Measurements from ENCODE around the gene SLC2A11.

- TF ChIP-seq, protein P1, sequence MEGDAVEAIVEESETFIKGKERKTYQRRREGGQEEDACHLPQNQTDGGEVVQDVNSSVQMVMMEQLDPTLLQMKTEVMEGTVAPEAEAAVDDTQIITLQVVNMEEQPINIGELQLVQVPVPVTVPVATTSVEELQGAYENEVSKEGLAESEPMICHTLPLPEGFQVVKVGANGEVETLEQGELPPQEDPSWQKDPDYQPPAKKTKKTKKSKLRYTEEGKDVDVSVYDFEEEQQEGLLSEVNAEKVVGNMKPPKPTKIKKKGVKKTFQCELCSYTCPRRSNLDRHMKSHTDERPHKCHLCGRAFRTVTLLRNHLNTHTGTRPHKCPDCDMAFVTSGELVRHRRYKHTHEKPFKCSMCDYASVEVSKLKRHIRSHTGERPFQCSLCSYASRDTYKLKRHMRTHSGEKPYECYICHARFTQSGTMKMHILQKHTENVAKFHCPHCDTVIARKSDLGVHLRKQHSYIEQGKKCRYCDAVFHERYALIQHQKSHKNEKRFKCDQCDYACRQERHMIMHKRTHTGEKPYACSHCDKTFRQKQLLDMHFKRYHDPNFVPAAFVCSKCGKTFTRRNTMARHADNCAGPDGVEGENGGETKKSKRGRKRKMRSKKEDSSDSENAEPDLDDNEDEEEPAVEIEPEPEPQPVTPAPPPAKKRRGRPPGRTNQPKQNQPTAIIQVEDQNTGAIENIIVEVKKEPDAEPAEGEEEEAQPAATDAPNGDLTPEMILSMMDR (conservative IDR thresholded peaks at IDR 0.05 in 1 of 2, IDR thresholded peaks at IDR 0.05 in 1 of 2; ENCODE audit: extremely low read depth in 1 of 2, insufficient read depth in 1 of 2, low read depth in 1 of 2, low read length in 2 of 2), result no peak
- TF ChIP-seq EZH2 (IDR thresholded peaks at IDR 0.05; ENCODE audit: borderline replicate concordance, low read length), result no peak
These were observed 67.4 kb downstream of the SLC2A11 start for GRCh38 chr22:23925020-23925606.

Data from mammary epithelial cell (primary cell).